Frontal cortex (tissue), 4 donors: Measurements from ENCODE around the gene SMAD3. TPM values are rescaled to one million over a fixed set of nuclear protein-coding genes. Genes with fewer than 3 reads are reported as not detected.
"Not testable (repeated sequence)": the region's sequence is repeated elsewhere in the genome, so short reads cannot be mapped to it uniquely, and the experiment has no call there.

Experiments
- DNase-seq, 2 donors: peaks; one replicate each; pipeline ENCODE4 v3.0.0; 2012; ENCODE audit warnings: low spot score in 2 of 2
- FAIRE-seq: peaks from 2 replicates; lab custom pipeline; 2012; peaks lifted over from hg19 to GRCh38; lab: Jason Lieb, UNC
- total RNA-seq: library from RNA; depleted of rRNA; stranded (reverse); fragments of >200 nt; gene quantifications from one replicate; pipeline ENCODE4 v1.2.3, GENCODE V29; 2014
- donor health status: control.
- donor health status: control.
- donor health status: control.

The SMAD3 gene
- total RNA-seq: 2.0 TPM

DNA sequence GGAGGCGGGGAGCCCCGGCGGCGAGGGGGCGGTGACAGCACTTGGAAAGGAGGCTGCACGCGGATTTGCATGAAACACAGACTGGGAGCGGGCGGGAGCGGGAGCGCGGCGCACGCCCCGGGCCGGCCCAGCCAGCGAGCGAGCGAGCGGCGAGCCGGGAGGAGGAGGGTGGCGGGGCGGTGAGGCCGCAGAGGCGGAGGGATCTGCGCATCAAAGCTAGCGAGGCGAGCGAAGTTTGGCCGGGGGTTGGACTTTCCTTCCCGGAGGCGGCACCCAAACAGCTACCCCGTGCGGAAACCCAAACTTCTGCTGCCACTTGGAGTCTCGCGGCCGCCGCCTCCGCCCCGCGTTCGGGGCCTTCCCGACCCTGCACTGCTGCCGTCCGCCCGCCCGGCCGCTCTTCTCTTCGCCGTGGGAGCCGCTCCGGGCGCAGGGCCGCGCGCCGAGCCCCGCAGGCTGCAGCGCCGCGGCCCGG, at the start of gene SMAD3:
SMAD3 (plus strand) TSS at position 72 of the 475 bp plus-strand sequence. CDS start 553 bp downstream, outside the sequence.
- DNase-seq: peak; percentile 88 to 89
- FAIRE-seq: no peak

DNA sequence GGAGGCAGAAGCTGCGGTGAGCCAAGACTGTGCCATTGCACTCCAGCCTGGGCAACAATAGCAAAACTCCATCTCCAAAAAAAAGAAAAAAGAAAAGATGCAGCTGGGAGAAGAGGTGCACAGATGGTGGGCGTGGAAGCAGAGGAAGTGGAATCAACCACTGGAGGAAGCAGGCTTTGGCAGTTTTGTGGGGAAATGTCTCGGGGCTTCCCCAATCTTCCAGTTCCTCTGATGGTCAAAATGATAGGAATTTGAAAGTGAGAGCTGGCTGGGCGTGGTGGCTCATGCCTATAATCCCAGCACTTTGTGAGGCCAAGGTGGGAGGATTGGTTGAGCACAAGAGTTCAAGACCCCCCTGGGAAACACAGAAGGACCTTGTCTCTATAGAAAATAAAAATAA, 48.1 kb upstream of the SMAD3 start:
- FAIRE-seq (no peak), DNase-seq (no peak)

DNA sequence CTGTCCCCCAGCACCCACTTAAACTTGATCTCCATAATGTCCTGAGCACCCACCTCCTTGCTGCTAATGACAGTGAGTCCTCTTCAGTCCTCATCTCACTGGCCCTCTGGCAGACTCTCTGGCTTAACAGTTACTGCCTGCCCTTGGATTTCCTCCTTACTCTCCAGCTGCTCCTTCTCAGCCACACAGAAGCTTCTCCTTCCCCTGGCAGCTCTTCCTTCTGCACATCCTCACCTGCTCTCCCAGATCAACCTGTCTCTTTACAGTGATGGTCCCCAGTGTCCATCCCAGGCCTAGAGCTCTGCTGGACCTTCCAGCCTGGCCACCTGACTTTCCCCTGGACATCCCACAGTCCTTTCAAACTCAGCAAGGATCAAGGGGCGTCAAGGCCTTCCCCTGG, 47.4 kb upstream of the SMAD3 start:
- FAIRE-seq (no peak), DNase-seq (no peak)

DNA sequence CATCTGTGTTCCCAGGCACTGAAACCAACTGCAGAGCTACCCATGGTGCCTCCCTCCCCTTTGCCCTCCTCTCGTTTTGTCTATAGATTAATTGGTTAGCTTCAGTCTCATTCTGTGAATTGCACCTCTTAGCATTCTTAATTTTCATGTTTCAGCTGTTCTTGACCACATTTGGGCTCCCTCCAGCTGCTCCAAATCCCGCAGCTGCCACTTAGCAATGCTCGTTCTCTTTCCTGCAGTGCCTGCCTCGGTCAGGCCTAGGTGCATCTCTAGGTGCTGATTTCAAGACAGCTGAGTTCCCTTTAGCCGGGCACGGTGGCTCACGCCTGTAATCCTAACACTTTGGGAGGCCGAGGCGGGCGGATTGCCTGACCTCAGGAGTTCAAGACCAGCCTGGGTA, 47.0 kb upstream of the SMAD3 start:
- FAIRE-seq (no peak), DNase-seq (no peak)

DNA sequence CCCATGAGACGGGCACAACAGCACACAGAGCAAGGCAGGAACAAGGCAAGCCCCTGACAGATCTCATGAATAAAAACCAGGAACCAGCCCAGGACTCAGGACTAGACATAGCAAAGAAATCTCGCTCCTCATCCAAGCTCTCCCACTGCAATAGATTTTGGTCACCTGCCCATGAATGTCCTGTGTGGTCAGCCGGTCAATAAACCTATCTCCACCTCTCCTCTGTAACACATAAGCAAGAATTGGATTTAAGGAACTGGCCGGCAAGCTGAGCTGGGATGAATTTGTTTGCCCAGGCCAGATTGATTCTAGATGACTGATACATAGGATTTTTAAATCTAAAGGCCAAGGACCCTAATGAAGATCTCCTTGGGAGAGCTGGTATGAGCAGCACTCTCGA, 46.3 kb upstream of the SMAD3 start:
- DNase-seq (no peak), FAIRE-seq (no peak)

DNA sequence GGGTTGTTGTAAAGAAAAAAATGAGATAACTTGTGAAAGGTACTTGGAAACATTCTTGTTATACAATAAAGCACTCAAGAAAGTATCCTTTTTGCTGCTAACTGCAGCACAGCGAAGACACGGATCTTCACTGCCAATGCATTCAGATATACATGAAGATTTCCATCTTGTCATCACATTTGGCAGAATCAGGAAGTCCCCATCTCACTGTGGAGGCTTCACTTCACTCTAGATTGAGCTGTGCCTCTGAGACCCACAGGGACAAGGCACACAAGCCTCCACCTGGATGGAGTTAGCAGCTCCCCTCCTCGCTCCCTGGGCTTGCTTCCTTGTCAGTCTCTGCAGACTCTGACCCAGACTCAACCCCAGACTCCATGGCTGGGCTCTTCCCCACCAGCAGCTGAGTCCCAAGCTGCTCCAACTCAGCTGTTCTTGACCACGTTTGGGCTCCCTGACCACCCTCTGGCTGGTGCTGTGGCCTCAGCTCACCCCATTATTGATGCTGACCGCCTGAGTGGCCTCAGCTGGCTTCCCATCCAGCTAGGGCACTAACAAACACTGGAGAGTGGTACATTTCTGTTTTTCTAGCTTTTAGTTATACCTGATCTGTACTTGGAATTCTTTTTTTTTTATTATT, 45.4 kb upstream of the SMAD3 start:
- FAIRE-seq: no peak

DNA sequence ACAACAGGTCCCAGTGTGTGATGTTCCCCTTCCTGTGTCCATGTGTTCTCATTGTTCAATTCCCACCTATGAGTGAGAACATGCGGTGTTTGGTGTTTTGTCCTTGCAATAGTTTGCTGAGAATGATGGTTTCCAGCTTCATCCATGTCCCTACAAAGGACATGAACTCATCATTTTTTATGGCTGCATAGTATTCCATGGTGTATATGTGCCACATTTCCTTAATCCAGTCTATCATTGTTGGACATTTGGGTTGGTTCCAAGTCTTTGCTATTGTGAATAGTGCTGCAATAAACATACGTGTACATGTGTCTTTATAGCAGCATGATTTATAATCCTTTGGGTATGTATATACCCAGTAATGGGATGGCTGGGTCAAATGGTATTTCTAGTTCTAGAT, 44.7 kb upstream of the SMAD3 start:
- not testable (repeated sequence) for FAIRE-seq, DNase-seq

More for the DNA sequence above, 45.4 kb upstream of the SMAD3 start:
- no peak for DNase-seq

DNA sequence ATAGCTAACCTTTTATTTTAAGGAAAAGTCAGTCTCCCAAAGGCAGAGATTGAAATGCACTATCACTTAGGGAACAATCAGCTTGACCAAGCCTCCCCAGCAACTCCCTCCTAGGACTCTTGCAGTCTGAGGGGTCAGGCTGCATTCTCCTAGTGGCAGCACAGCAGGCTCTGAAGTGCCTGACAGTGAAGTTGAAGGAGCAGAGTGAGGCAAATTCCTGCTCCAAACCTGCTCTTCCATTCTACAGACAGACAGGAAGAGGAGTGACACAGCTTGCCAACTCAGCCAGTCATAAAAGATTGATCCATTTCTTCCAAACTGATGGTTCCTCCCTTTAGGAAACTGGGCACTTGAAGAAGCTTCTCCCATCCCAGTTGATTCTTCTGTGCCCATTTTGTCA, 43.9 kb upstream of the SMAD3 start:
- no peak for FAIRE-seq
- no peak for DNase-seq

DNA sequence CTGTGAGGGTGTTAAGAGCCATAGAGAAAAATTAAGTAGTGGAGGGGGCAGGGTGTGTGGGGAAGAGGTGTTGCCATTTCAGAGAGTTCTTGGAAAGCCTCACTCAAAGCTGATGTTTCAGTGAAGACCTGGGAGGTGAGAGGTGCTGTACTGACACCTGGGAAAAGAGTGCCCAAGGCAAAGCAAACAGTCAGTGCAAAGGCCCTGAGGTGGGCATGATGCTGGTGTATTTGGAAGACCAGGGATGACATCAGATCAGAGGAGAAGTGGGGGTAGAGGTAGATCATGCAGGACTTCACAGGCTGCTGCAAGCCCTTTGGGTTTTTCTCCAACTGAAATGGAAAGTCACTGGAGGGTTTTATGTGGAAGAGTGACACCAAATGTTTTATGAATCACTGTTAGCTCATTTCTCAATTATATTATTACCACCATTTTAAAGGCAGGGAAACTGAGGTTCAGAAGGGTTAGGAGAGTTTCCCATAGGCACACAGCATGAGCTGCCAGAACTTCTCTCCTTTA, 42.8 kb upstream of the SMAD3 start:
- no peak for FAIRE-seq
- DNase-seq: no peak

DNA sequence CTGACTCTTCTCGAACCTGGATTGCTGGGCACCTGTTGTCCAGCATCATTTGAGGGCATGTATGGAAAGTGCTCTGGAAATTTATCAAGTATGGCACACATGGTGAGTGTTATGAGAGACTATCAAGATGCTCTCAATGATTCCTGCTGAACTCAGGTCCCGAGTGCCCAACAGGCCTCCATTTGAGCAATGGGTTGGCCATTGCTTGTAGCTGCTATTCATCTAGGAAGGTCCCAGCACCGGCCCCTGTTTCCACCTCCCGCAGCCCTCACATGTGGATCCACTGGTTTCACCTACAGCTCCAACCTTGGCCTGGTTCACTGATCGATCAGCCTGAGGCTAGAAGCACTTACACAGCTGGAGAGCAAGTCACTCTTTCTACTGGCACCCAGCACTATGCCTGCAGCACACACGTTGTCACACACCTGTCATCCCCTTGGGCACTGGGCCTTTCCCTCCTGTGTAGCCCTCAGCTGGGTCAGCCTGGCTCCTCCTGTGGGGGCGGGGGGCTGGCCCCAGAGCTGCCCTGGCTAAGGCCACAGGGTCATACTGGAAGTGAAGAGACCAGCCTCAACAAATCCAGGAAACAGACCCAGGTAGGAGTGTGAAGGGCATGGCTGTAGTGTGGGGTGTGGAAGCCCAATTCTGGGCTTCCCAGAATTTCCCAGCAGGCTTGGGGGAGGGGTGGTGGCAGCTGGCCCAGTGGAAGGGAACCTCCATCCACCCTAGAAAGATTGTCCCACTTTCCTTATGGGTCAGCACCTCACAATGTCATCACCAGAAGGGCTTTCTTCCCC, 41.7 kb upstream of the SMAD3 start:
- DNase-seq: no peak
- FAIRE-seq: no peak

DNA sequence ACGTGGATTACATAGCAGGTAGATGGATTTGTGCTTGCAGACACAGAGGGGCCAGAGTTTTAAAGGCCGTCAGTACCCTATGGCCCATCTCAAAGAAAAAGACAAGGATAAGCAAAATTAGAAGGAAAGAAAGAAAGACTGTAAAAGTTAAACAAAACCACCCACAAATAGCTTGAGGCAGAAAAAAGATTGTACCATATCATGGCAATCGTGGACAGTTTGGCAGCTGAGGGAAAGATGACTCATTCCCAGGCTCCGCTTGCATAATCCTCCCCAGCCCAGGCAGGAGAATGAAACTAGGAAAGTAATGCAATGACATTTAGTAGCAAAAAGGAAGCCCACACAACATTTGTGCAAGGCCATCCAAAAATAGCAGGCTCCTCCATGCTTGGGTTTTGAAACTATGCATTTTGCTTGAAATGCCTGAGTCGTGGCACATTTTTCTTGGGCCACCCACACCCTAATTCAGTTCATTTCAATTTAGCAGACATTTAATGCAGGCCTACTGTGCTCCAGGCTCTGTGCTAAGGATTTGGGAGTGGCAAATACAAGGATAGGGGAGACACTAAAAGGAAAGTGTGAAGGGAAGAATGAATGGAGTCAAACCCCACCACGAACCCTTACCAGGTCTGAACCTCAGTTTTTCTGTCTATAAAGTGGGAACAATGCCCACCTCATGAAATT, 40.9 kb upstream of the SMAD3 start:
- FAIRE-seq: no peak

DNA sequence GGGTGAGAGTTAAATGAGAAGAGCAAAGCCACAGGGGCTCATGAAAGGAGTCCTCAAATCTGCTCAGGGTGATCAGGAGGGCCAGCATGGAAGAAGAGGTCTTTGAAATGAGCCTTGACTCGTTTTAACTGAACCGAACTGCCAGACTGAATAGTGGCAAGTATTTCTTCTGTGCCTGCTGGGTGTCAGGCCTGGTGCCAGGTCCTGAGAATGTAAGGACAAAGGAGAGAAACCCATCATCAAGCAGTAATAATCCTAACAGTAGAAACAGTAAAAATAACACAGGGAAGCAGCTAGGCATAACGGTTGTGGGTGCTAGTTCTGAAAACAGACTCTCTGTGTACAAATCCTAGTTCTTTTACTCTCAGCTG, 40.4 kb upstream of the SMAD3 start:
- FAIRE-seq (no peak), DNase-seq (no peak)

More for the DNA sequence above, 40.9 kb upstream of the SMAD3 start:
- DNase-seq: peak in 1 of 2 donors; percentile 64

DNA sequence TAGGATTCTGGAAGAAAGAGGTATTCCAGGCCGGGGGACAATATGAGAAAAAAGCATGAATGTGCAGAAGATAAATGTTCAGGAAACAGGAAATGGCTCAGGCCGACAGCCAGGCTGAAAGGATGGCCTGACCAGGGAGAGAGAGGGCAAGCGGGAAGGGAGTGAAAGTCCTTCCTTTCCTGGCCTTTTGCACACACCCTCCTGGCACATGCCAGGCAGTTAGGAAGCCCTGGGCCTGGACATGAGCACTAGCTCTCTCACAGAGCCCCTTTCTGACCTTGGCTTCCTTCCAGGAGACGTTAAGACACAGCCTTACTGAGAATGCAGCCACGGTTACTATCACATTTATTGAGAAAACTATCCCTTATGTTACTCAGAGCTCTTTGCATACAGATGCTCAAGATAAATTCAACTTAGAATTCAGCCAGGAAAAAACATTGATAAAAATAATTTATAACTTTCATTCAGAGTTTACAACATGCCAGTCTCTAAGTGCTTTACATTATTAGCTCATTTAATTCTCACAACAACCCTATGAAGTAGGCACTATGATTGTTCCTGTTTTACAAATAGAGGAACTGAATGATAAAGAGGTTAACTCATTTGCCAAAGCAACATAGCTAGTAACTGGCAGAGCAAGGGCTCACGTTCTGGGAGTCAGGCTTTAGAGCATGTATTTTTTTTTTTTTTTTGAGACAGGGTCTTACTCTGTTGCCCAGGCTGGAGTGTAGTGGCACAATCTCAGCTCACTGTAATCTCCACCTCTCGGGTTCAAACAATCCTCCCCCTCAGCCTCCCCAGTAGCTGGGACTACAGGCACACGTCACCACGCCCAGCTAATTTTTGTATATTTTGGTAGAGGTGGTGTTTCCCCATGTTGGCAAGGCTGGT, 39.4 kb upstream of the SMAD3 start:
- no peak for DNase-seq
- no peak for FAIRE-seq

DNA sequence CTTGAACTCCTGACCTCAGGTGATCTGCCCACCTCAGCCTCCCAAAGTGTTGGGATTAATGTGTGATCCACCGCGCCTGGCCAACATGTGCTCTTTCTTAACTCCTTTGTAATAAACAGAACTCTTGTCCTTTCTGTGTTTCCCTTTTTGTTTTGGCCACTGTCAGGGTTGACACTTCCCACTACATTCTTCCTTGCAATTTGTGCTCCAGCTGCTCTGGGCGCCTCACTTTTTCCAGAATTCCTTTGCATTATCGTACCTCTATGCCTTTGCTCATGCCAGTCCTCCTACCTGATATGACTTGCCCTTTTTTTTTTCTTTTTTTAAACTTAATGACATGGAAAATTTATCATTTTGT, 38.8 kb upstream of the SMAD3 start:
- DNase-seq (no peak), FAIRE-seq (no peak)

DNA sequence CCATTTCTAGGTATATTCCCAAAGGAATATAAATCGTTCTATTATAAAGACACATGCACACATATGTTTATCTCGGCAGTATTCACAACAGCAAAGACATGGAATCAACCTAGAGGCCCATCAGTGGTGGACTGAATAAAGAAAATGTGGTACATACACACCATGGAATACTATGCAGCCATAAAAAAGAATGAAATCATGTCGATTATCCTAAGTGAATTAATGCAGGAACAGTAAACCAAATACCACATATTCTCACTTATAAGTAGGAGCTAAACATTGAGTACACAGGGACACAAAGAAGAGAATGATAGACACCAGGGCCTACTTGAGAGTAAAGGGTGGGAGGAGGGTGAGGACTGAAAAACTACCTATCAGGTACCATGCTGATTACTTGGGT, 37.0 kb upstream of the SMAD3 start:
- not testable (repeated sequence) for FAIRE-seq, DNase-seq

DNA sequence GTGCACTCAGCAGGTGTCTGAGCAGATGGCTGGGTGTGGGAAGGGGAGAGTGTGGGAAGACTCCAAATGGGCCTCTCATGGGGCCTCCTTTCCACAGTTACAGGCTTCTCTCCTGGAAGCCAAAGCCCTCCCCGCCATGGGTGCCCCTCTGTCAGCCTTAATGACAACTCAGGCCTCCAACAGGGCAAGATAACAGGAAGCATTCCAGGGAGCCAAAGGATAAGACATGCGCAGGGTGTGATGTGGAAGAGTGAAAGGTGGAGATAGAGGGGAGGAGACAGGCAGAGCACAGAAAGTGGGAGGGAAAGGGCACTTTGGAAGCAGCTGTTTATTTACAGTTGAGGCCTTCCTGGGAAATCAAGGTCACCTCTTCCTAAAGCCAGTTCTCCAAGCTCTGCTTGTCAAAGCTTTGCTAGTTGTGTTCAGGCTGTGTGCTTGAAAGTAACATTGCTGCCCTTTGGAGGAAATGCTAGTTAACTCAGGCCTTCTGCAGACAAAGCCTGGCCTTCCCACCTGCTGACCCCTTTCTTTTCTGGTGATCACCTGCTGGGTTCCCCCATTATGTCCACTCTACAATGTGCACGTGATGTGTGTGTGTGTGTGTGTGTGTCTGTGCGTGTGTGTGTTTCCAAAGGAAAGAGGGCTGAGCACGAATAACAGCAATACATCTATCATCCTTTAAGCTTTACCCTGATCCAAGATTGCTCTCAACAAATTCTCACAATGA, 35.2 kb upstream of the SMAD3 start:
- no peak for DNase-seq

DNA sequence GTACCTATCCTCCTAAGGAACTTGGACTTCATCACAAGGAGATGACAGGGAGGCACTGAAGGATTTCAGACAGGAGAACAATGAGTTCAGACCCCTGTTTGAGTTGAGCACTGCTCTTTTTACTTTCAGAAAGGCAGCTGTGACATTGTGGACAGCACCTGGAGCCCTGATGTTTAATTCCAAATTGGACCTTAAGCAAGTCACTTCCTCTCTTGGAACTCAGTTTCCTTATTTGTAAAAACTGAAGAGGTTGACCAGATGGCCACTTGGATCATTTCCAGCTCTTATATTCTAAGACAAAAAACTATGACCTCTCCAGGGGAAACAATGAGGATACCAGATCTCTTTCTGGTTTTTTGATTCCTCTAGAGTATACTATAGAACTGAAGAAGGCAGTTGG, 34.1 kb upstream of the SMAD3 start:
- FAIRE-seq (no peak), DNase-seq (no peak)

More for the DNA sequence above, 35.2 kb upstream of the SMAD3 start:
- no peak for FAIRE-seq

DNA sequence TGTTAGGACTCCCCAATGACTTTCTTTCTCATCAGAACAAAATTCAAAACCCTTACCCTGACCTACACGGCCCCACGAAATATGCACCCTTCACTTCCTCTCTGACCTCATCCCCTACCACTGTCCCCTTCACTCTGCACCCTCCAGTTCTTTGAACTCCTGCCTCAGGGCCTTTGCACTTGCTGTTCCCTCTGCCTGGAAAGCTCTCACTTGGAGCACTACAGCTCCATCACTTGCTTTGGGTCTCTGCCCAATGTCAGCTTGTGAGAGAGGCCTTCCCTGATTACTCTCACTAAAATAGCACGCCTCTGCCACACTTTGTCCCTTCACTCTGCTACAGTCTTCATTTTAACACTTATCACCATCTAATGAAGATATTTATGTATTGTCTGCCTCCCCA, 32.8 kb upstream of the SMAD3 start:
- DNase-seq (no peak), FAIRE-seq (no peak)

DNA sequence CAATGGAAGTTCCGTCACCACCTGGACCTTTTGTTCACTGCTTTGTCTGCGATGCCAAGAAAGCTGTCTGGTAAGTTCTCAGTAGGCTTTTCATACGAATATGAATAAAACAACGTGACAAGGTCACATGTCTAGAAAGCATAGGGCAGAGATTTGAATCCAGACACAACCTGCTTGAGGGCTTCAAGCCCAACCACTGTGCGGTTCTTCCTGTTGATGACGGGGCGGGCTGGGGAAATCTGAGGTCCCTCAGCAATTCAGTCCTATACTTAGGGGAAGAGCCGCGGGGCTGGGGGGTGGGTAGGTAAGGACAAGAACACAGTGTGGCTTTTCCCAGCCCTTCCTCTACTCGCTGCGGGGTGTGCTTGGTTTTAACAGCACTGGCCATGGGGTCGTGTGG, 32.4 kb upstream of the SMAD3 start:
- FAIRE-seq (no peak), DNase-seq (no peak)
